Midbrain (tissue), 1 donor: ENCODE results near the gene RMP24.
A peak's percentile ranks its signal among the peaks of the same experiment; 100 is the strongest.
"Not testable (repeated sequence)": the region's sequence is repeated elsewhere in the genome, so short reads cannot be mapped to it uniquely, and the experiment has no call there.

Experiments
- DNase-seq: peaks from one replicate; lab custom pipeline; 2025; lab: John Stamatoyannopoulos, UW

Gene RMP24

GRCh38 chr18:35972197-35973000 is at the start of gene RMP24:
TSS of gene RMP24 (plus strand) at chr18:35972679.
- peak; percentile 96 for DNase-seq

- no peak for DNase-seq
These were observed 48.4 kb upstream of the RMP24 start for GRCh38 chr18:35923939-35924684.

GRCh38 chr18:35926884-35927283 is 45.6 kb upstream of the RMP24 start:
- no peak for DNase-seq

- DNase-seq: no peak
These were observed 45.0 kb upstream of the RMP24 start for GRCh38 chr18:35927430-35927829.

DNA sequence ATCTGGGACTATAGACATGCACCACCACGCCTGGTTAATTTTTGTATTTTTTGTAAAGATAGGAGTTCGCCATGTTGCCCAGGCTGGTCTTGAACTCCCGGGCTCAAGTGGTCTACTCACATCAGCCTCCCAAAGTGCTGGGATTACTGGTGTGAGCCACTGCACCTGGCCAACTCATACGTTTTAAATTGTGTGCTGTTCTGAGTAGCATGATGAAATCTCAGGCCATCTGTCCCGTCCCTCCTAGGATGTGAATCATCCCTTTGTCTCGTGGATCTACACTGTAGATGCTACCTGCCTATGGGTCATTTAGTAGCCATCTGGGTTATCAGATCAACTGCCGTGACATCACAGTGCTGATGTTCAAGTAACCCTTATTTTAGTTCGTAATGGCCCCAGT is 38.5 kb upstream of the RMP24 start:
- DNase-seq: no peak

- no peak for DNase-seq
These were observed 37.6 kb upstream of the RMP24 start for GRCh38 chr18:35934891-35935290.

- no peak for DNase-seq
These were observed 36.7 kb upstream of the RMP24 start for GRCh38 chr18:35935805-35936204.

DNA sequence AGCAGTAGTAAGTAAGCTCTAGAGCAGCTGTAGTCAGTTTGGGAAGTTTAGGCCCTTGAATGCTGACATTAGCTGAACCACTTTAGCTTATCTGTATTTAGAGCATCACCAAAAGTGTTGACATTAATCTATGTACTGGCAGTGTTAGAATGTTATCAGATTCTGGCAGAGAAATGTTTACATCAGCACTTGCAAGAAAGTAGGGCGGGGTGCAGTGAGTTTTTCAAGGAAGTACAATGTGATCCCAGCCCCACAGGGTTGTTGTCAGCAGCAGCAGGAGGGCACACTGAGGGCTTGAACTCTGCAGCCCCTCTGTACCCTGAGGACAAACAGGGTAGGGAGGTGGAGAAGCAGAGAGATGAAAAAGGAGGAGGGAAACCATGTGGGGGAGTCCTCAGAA is 35.5 kb upstream of the RMP24 start:
- no peak for DNase-seq

DNA sequence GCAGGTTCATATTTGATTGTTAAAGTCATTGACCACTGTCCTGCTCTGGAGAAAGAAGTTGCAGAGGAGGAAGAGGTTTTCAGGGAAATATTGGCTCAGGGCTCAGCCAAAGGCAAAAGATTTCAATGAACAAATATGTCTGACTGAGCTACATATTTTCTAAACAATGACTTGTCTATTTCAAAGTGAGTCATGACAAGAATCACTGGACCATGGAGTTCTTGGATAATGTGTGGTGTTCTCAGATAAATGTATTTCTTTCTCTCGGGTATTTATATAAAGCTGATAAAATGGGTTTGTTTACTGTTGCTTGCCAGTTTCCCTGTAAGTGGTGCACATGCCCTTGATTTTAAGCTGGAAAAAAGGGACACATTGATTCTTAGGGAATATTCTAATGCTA is 34.3 kb upstream of the RMP24 start:
- DNase-seq: no peak

GRCh38 chr18:35938562-35938961 is 33.9 kb upstream of the RMP24 start:
- no peak for DNase-seq

DNA sequence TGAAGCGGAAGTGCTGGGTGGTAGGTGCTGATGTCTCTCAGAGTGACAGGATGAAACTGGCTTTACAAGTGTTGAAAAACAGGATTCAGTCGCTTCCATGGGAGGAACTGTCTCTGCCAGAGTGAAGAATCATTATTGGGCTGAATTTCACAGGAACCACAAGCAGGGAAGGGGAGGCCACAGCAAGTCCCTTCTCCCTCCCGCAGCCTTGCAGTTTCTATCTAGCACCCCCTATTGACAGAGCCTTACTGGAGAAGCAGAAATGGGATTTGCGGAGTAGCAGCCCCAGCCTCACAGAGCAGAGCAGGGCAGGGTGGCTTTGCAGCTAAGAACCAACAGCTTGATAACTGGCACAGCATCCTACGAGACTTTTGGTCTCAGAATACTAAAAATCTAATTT is 33.3 kb upstream of the RMP24 start:
- DNase-seq: no peak

DNA sequence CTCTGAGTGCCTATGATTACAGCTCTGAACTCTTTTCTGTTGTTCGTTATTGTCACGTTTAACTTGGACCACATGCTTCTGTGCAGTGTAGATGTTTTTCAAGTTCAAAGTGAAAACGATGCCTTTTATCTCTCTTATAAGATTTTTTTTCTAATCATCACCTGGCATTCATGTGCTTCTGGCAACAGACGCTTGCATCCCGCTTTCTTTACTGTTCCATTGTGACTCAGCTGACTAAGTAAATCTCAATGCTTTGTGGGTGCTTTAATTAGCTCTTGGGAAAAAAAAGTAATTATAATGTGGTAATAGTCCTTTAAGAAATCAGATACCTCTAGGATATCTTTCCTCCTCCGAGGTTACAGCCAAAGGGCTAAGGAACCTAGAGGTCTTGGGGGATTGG is 31.2 kb upstream of the RMP24 start:
- no peak for DNase-seq

- DNase-seq: no peak
These were observed 30.3 kb upstream of the RMP24 start for GRCh38 chr18:35942133-35942532.

GRCh38 chr18:35942661-35943060 is 29.8 kb upstream of the RMP24 start:
- no peak for DNase-seq

DNA sequence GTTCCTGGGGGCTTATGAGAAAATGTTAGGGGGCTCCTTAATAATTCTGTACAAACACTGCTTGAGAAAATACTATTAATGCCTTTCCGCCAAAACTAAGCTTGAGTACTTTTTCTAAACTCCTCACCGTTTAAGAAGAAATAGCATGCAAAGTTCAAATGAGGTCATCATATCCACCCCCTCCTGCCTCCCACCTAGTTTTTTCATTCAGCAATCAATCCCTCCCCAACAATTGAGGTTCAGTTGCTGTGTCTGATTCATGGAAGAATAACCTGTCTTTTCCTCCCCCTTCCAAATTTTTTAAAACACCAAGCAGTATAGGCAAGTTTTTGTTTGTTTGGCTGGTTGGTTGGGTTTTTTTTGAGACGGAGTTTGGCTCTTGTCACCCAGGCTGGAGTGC is 24.4 kb upstream of the RMP24 start:
- no peak for DNase-seq

GRCh38 chr18:35949090-35949489 is 23.4 kb upstream of the RMP24 start:
- DNase-seq: no peak

DNA sequence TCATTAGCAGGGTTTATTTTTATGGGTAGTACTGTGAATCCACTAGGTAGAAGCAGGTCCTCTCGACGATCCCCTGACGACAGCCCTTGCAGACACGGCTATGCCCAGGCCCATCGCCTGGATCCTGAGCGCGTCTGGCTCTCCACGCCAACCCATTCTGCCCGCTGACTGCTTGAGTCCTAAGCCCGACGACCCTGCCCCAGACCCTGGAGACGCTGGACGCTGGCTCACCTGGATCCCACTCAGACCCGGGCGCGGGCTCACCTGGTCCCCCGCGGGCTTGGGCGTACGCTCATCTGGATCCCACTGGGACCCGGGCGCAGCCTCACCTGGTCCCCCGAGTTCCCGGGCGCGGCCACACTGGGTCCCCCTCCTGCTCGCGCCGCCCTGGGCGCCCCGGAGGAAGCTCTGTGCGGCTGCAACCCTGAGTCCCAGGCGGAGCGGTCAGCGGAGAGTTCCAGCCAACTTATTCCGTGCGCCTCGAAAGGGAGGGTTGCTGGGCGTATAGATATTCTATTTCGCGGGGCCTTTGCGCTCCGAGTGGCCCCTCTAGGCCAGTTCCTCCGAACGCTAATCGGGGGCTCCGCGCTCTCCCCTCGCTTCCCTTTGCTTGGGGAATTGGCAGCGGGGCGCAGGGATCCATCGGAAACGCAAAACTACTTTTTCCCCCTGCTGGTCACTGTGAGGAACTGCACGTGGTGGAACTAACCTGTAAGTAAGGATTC is 22.4 kb upstream of the RMP24 start:
- peak; percentile 71 for DNase-seq

GRCh38 chr18:35950628-35950982 is 21.9 kb upstream of the RMP24 start:
- no peak for DNase-seq

DNA sequence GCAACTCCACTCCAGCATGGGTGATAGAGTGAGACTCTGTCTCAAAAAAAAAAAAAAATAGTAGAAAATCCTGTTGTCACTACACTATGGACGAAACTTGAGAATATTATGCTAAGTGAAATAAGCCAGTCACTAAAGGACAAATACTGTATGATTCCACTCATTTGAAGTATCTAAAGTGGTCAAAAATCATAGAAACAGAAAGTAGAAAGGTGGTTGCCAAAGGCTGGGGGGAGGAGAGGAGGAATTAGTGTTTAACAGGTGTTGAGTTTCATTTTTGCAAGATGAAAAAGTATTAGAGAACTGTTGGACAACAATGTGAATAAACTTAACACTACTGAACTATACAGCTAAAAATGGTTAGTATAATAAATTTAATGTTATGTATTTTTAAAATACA is 18.8 kb upstream of the RMP24 start:
- no peak for DNase-seq

GRCh38 chr18:35956226-35956625 is 16.3 kb upstream of the RMP24 start:
- DNase-seq: no peak

GRCh38 chr18:35962320-35962719 is 10.2 kb upstream of the RMP24 start:
- no peak for DNase-seq

DNA sequence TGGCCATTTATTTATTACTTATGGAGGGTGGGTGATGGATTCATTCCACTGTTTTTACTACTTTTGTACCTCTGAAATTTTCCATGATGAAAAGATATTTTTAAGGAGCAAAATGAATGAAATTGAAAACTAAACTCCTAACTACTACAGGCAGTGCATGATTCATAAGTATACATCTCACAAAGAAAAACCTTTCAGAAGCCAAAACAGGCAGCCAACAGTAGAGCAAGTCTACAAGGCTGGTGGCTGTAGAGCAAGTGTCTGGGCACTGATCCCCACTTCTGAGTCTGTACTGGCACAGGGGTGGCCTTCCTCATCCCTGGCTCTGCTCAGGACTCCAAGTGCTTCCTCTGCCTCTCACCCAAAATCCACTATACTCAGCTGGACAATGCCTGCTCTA is 8.2 kb upstream of the RMP24 start:
- DNase-seq: no peak

GRCh38 chr18:35967866-35968265 is 4.6 kb upstream of the RMP24 start:
- not testable (repeated sequence) for DNase-seq
